Left lobe of liver (tissue), 2 donors: ENCODE results near the gene CDH16. TPM values are rescaled to one million over a fixed set of nuclear protein-coding genes. Genes with fewer than 3 reads are reported as not detected.
"Not testable (repeated sequence)": the region's sequence is repeated elsewhere in the genome, so short reads cannot be mapped to it uniquely, and the experiment has no call there.

Experiments used
- ATAC-seq: fragments of 200-7000 bp; cut with Tn5 transposase; one replicate; pipeline ENCODE4 v1.9.1; 2020; ENCODE audit warnings: mild to moderate bottlenecking, moderate library complexity
- DNase-seq: peaks from one replicate; pipeline ENCODE4 v3.0.0-alpha.2; 2020; ENCODE audit warnings: low spot score
- total RNA-seq: library from RNA; stranded (reverse); gene quantifications from one replicate; pipeline ENCODE4 v1.2.1, GENCODE V29; 2021
- donor health status: DM: no; HTN: no; CAD: no; lungs with moderate emphysema.
- donor health status: DM: no; HTN: yes; CAD: no.

The CDH16 gene
- total RNA-seq, 1 donor from 2014 or later = not detected

DNA sequence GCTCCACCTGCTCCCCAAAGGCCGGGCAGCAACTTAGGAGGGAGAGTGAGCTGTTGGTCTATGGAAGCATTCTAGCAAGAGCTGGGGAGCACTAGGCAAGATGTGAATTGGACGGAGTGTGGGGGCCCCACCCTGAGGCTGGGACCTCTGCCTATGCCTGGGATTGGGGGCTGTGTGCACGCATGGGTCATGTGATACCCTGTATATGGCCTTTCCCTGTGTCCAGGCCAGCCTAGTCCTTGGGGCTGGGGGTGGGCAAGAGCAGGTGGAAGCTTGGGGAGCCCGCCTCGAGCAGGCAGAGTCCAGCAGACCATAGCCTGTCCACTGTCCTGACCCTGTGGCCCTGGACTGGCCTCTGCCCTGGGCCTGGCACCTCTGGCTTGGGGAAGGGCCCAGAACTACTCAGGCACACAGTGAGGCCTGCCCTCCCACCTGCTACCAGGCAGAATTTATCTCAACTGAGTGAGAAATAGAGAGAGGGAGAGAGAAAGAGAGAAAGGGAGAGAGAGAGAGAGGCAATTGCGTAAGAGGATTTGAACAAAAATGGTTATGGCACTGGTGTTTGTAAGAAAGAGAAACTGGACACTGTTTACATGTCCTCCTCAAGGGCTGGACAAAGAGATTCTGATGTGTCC, 19.3 kb downstream of the CDH16 start:
- ATAC-seq (peak; percentile 84), DNase-seq (peak; percentile 82)

DNA sequence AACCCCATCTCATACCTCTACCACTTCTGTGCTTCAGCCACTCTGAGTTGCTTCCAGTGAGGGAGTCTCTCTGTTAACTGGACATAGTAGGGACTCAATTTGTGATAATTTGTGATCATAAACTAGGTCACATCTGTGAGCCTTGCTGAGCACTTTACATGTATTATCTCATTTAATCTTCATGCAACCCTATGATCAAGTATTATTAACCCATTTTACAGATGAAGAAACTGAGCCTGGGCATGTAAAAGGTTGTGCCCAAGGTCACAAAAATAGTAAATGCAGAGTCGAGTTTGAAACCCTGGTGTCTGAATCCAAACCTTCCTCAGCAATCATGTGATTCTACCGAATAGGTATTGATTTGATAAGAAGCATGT, 19.8 kb downstream of the CDH16 start:
- ATAC-seq (no peak), DNase-seq (no peak)

DNA sequence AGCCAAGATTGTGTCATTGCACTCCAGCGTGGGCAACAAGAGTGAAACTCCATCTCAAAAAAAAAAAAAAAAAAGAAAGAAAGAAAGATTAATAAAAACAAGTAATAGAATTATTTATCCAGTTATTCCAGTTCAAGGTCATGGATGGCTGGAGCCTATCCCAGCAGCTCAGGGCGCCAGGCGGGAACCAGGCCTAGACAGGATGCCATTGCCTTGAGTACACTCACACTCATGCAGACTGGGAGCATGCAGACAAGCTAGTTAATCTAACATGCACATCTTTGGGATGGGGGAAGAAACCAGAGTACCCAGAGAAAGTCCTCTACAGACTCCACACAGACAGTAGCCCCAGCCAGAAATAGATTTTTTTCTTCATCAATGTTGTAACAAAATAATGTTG, 20.5 kb downstream of the CDH16 start:
- DNase-seq = no peak
- ATAC-seq = peak; percentile 25

DNA sequence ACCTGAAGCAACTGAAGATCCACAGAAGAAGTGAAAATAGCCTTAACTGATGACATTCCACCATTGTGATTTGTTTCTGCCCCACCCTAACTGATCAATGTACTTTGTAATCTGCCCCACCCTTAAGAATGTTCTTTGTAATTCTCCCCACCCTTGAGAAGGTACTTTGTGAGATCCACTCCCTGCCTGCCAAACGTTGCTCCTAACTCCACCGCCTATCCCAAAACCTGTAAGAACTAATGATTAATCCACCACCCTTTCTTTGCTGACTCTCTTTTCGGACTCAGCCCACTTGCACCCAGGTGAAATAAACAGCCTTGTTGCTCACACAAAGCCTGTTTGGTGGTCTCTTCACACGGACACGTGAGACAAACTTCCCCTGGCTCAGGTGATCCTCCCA, 22.0 kb downstream of the CDH16 start:
- not testable (repeated sequence) for DNase-seq, ATAC-seq

DNA sequence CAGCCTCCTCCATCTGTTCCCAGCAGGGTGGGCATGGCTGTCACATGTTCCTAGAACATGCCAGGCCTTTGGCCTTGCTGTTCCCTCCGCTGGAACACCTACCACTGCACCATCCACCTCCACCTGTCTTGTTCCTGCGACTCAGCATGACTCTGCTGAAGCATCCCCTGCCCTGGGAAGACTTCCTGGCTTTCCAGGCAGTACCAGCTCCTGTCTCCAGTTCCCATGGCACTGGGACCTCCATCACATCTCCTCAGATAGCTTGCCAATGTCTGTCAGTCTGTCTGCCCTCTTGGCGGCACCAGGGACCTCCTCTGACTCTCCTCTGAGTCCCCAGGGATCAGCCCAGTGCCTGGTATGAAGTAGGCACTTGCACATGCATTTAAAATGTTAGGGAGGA, 22.7 kb downstream of the CDH16 start:
- ATAC-seq = no peak

DNA sequence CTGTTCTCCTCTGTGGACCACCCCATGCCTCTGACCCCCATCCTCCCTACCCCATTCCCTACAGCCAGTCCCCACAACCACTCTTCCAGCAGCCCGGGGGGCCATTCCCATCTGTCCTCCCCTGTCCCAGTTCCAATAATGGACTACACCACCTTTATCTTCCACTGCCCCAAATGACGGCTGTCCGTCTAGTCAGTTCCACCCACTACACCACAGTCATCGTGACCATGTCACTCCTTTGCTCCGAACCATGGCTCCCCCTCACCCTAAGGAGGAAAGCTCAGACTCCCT, 23.1 kb downstream of the CDH16 start:
- DNase-seq = no peak
- no peak for ATAC-seq

More for the DNA sequence above, 22.7 kb downstream of the CDH16 start:
- DNase-seq = no peak

DNA sequence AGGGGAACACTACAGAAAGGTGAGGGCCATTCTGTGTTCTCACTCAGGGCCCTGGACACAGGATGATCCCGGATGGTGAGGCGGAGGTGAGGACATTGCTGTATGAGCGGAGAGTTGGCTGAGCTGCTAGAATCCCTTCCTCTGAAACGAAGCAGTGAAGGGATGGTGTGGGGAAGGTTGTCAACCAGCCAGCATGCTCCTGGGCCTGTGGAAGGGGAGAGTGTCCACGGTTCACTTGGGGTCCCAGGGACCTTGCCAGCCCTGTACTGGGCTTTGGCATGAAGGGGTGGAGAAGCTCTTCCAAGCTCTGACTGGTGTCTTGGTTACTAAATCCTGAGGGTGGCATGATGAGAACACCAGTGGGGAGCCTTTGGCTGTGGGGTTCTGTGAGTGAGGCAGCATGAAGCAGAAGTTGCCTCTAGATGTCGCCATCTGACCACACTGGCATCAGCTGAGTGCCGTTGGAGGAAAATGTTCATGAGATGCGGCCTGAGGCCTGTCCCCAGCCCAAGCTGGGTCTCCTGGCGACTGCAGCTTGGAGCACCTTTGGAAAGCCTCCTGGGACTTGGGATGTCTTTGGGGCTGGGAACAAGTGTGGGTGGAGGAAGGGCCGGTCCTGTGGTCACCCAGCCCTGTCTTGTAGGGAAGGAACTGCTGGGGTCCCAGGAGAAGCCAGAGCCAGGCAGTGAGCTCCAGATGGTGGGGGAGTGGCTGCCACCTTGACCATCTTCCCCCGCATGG, 23.6 kb downstream of the CDH16 start:
- peak; percentile 78 for ATAC-seq
- peak; percentile 71 for DNase-seq

DNA sequence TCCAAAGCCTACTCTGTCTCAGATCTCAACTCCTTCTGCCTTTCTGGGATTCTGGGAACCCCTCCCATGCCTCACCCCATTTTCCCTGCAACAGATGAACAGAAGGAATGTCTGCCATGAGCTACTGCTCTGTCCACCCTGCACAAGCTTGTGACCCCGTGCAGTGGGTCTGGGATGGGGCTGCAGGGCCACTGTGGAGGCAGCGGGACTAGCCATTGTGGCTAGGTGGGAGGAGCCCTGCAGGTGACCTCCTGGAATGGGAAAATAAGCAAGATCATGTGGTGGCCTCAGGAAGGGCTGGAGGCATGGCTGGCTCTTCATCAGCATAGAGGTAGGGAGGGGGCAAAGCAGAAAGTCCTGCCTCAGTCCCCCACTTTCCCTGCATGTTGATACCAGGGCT, 24.6 kb downstream of the CDH16 start:
- ATAC-seq (no peak), DNase-seq (no peak)

DNA sequence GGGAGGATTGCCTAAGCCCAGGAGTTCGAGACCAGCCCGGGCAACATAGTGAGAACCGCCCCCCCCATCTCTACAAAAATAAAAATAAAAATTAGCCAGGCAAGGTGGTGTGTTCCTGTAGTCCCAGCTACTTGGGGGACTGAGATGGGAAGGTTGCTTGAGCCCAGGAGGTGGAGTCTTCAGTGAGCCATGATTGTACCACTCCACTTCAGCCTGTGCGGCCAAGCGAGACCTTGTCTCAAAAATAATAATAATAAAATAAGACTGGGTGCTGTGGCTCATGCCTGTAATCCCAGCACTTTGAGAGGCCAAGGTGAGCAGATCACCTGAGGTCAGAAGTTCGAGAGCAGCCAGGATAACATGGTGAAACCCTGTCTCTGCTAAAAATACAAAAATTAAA, 26.9 kb downstream of the CDH16 start:
- DNase-seq (no peak), ATAC-seq (no peak)

DNA sequence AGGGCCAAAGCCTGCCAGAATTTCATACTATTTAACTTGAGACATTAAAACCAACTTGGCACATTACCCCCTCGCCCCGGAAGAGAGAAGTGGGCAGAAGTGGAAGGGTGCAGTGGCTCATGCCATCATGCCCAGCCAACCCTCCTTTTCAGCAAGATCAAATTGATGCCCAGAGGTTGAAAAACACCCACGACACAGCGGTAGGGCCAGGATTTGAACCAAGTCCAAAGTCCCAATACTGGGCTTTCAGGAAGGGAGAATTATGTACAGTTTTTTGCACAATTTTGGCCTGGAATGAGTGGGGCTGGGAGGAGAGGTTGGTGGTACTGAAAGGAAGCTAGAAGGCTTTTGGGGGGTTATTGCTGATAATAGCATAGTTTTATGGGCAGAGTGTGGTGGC, 27.3 kb downstream of the CDH16 start:
- ATAC-seq (peak; percentile 54), DNase-seq (no peak)

DNA sequence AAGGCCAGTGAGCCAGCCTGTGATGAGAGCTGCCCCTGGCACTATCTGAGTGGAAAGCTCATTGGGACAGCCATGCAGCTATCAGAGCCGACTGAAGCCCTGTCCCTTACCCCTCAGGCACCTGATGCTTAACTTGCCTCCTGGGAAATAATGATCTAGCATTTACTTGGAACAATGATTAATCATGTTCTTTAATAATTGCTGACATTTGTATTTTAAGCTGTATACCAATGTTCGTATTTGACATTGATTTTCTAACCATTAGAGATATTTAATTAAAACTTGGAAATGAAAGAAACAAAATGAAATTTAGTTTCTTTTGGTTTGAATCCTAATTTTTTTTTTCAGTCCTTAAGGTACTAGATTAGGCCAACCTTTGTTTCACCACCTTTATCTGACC, 27.9 kb downstream of the CDH16 start:
- ATAC-seq = peak; percentile 36
- no peak for DNase-seq

DNA sequence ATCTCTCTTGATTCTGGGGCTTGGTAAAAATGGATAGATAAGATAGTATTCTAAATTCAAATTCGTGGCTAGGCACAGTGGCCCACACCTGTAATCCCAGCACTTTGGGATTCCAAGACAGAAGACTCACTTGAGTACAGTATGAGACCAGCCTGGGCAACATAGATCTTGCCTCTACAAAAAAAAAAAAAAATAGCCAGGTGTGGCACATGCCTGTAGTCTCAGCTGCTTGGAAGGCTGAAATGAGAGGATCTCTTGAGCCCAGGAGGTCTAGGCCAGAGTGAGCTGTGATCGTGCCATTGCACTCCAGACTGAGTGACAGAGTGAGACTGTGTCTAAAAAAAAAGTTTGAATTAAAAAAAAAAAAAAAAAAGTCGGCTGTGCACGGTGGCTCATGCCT, 29.1 kb downstream of the CDH16 start:
- DNase-seq (no peak), ATAC-seq (no peak)

DNA sequence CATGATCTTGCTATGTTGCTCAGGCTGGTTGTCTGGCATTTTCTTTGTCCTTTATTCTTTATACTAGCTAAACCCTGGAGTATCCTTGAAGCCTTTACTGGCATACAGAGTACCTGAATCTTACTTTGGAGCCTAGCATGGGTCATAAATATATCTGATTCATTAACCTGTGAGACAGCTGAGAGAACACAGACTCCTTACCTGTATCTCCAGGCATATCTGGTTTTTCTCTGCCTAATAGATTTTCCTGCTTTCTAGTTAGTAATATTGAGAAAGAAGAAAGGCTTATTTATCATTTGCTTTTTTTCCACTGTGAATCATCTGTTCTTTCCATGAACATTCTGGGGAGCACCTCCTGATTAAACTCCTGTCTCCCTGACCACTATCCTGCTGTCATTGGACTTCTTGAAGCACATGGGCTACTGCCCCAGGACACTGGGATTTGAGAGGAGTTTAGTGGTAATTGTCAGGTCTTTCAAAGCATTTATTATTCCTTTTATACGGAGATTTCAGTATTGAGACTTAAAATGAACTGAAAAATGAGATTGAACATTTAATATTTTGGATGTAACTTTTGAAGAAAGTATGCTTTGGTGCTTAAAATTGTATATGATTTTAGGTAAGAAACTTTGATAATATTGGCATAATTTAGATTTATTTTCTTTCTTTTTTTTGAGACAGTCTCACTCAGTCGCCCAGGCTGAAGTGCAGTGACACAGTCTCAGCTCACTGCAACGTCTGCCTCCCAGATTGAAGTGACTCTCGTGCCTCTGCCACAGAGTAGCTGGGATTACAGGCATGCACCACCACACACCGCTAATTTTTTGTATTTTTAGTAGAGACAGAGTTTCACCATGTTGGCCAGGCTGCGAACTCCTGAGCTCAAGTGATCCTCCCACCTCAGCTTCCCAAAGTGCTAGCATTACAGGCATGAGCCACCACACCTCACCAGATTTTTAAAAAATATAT, 29.8 kb downstream of the CDH16 start:
- DNase-seq = no peak
- ATAC-seq = no peak

DNA sequence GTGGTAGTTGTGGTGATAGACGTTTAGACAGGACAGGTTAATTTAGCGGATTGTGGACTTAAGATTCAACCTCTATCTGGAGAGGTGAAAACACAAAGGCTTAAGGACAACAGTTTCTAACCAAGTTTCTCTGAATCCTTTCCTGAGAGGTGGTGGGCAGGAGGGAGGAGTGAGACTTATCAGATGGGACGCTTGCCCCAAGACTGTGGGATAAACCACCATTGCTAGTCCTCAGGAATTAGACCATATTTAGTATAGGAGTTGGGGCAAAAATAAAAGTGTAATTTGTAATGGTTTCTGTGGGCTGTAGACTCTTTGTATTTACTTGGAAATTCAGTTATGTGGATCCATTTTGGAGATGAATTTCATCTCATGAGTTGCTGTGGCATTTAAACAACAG, 31.8 kb downstream of the CDH16 start:
- ATAC-seq (no peak), DNase-seq (no peak)

DNA sequence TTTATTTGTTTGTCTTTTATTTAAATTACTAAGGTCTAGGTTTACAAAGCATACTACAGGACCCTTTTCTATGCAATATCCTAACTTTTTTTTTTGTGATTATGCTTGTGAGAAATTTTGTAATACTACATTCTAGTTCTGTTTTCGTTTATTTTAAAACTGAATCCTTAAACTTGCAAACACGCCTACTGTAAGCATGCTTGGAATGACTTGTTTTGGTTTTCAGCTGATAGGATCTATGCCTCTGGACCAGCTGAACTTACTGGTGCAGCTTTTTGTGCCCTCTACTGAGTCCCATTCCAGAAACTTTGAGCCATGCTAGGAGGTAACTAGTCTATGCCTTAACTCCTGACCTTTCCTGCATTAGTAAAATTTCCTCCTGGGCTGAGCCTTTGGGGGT, 32.4 kb downstream of the CDH16 start:
- DNase-seq (no peak), ATAC-seq (no peak)

DNA sequence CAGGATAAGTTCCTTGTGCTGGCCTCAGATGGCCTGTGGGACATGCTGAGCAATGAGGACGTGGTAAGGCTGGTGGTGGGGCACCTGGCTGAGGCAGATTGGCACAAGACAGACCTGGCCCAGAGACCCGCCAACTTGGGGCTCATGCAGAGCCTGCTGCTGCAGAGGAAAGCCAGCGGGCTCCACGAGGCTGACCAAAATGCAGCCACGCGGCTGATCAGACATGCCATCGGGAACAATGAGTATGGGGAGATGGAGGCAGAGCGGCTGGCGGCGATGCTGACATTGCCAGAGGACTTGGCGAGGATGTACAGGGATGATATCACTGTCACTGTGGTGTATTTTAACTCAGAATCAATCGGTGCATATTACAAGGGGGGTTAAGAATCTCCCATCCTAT, 33.2 kb downstream of the CDH16 start:
- ATAC-seq (no peak), DNase-seq (no peak)

DNA sequence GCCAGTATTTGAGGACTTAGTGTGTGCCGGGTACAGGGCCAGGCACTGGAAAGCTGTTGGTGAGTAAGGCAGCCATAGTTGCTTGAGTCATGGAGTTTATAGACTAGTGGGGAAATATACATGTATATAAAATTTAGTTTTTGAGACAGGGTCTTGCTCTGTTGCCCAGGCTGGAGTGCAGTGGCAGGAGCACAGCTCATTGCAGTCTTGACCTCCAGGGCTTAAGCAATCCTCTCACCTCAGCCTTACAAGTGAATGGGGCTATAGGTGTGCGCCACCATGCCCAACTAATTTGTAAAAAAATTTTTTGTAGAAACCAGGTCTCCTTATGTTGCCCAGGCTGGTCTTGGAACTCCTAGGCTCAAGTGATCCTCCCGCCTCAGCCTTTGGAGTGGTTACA, 36.0 kb downstream of the CDH16 start:
- ATAC-seq (no peak), DNase-seq (no peak)

DNA sequence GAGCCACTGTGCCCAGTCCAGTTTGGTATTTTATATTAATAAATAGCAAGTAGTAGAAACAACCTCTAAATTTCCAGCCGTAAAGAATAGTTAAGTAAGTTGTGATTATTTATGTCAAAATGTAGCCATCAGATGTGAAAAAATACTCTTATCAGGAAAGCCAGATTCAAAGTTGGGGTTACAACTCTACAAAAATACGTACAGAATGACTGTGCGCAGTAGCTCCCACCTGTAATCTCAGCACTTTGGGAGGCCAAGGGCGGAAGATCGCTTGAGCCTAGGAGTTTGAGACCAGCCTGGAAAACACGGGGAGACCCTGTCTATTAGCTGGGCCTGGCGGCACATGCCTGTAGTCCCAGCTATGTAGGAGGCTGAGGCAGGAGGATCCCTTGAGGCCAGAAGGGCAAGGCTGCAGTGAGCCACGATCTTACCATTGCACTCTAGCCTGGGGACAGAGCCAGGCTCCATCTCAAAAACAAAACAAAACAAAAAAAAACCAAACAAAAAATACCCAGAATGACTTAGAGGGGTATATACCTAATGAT, 36.6 kb downstream of the CDH16 start:
- no peak for DNase-seq
- no peak for ATAC-seq

DNA sequence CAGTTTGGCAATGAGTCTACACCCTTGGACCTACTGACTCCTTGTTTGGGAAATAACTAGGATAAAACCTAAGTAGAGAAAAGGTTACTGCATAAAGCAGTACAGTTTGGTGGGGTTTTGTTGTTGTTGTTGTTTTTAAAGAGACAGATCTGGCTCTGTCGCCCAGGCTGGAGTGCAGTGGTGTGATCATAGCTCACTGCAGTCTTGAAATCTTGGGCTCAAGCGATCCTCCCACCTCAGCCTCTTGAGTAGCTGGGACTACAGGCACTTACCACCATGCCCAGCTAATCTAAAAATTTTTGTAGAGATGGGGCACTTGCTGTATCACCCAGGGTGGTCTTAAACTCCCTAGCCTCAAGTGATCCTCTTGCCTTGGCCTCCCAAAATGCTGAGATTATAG, 37.1 kb downstream of the CDH16 start:
- no peak for DNase-seq
- ATAC-seq = no peak

DNA sequence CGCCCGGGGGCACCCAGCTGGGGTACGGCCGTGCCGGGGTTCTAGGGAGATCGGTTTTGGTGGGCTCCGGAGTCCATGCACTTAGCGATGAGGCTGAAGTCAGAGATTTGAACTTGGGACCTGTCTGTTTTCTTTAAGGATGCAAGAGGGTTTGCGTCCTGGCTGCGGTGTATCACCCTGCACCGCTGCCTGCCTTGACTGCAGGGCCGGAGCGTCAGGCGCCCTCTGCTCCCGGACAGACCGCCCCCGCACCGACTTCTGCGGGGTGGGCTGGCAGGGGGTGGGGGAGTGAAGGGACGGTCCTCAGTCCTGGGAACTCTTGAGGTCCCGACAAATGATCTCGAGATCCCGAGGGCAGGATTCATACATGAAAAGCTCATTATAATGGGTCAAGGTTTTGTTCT, 37.7 kb downstream of the CDH16 start:
- DNase-seq = no peak

DNA sequence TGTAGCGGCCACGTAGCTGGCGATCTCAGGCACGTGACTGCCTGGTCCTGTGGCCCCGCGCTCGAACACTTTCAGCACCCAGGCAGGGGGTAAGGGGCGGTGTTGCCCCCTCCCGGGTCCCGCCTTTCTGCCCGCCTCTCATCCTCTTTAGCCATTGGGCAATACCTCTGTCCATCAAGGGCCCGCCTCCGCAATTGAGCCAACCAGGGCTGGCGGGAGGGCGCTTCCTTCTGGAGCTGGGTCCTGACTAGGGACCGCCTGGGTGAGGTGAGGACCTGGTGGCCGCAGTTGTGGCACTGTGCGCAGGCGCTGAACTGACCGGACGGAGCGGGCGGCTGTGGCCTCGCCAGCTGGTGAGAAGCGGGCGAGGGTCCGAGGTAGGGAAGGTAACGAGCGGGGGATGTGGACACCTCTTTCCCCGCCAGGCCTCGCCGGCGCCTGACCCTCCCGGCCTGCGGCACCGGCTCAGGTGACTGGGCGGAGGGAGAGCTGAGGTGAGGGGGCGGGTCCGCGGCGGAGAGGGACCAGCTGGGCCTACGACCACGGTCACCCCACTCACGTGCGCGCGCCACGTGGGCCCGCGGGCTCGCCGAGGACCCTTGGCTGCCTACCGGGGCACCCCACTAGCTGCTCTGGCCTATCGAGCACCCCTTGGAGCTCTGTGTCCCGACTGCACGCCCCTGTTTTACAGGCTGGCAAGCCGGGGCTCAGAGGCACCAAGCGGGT, 38.2 kb downstream of the CDH16 start, which contains the start of gene PDP2:
PDP2 (plus strand) TSS at position 228 of the 726 bp plus-strand sequence. CDS start 3,770 bp downstream, outside the sequence.
- DNase-seq (peak; percentile 98), ATAC-seq (peak; percentile 90)

More for the DNA sequence above, 37.7 kb downstream of the CDH16 start:
- peak; percentile 32 for ATAC-seq
